Muscle of back (tissue), 13 donors: ENCODE results near the gene PALS2. TPM values are rescaled to one million over a fixed set of nuclear protein-coding genes. Genes with fewer than 3 reads are reported as not detected.

ENCODE experiments used
- DNase-seq, 3 donors: peaks; one replicate each; pipeline versions ENCODE4 v3.0.0 to v3.0.0-alpha.2; 2013
- long read RNA-seq, 9 donors: transcript quantifications; one replicate each; lab custom pipeline, GENCODE V29; 2026
- polyA plus RNA-seq, 10 donors: library from polyadenylated mRNA; unstranded; fragments of 120-200 nt; gene quantifications; one replicate each; pipeline ENCODE4 v1.2.1, GENCODE V29; 2013; ENCODE audit not compliant: insufficient read length in 10 of 10

PALS2 gene, protein sequence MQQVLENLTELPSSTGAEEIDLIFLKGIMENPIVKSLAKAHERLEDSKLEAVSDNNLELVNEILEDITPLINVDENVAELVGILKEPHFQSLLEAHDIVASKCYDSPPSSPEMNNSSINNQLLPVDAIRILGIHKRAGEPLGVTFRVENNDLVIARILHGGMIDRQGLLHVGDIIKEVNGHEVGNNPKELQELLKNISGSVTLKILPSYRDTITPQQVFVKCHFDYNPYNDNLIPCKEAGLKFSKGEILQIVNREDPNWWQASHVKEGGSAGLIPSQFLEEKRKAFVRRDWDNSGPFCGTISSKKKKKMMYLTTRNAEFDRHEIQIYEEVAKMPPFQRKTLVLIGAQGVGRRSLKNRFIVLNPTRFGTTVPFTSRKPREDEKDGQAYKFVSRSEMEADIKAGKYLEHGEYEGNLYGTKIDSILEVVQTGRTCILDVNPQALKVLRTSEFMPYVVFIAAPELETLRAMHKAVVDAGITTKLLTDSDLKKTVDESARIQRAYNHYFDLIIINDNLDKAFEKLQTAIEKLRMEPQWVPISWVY
- 1 to 10 TPM; 5.0 to 9.8 (median 6.6) TPM for polyA plus RNA-seq
- long read RNA-seq, donor 1 = 0 reads
- long read RNA-seq, donor 2 = 0 reads
- long read RNA-seq, donor 3 = 0 reads
- long read RNA-seq, donor 4 = 0 reads
- long read RNA-seq, donor 5 = 0 reads
- long read RNA-seq, donor 6 = 0 reads
- long read RNA-seq, donor 7 = 0 reads
- long read RNA-seq, donor 8 = 0 reads
- long read RNA-seq, donor 9 = 0 reads

DNA sequence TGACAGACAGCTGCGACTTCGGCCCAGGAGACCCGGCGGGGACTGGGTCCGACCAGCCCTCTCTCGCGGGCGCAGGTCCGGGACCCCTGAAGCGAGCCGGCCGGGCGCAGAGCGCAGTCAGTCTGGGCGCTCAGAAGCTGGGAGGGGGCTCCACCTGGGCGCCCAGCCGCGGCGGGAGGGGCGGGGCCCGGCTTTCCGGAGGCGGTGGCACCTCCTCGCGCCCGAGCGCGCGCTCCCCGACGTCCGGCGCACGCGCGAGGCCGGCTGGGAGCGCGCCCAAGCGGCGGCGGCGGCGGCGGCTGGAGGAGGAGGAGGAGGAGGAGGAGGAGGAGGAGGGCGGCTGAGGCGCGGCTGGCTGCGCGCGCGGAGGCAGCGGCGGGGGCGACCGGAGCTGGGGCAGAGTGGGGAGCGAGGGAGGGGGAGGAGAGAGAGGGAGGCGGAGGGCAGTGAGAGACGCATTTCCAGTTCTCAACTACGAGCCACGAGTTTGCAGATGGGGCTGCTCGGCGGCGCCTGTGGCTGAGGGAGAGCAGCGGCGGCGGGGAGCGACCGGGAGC lies at the start of gene PALS2:
Gene PALS2, plus strand, starts transcription at position 456 of the 557 bp plus-strand sequence. CDS start 50,216 bp downstream, outside the sequence.
- peak; percentile 69 to 90 (median 75) for DNase-seq

DNA sequence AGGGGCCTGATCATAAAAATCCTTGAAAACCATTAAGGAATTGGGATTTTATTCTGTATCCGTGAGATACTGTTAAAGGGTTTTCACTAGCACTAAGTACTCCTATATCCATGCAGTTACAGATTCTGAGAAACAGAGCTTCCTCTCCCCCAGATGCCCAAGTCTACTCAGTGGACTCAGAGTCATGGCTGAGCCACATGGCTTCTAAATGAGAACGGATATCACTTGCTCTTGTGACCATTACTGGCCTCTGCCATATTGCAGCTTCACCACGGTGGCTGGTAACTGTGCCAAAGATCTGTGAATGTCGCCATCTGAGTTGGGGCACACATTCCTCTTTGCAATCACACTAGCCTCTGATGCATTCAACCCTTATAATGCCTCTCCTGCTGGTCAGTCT lies 42.0 kb upstream of the PALS2 start:
- DNase-seq = no peak

DNA sequence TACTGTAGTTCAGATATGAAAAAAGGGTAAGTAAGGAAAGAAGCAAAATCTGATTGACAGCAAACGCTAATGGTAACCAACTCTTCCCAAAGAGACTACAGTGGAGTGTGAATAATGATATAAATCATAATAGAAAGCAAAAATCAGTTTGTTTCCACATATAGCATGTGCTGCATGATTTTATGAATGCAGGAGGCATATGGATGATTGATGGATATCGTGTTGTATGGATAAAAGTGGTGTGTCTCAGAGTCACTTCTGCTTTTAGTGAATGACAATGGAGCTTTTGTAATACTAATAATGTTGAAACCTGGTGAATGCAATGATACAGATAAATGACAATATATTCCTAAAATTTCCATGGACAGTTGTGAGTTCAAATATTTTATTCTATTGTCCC lies 36.6 kb upstream of the PALS2 start:
- DNase-seq = no peak

DNA sequence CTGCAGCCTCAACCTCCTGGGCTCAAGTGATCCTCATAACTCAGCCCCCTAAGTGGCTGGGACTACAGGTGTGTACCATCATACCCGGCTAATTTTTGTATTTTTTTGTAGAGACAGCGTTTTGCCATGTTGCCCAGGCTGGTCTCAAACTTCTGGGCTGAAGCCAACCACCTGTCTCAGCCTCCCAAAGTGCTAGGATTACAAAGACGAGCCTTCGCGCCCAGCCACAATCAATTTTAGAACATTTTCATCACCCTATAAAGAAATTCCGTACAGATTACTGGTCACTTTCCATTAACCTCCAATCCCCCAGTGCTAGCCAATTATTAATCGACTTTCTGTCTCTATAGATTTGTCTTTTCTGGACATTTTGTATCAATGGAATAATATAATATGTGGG lies 32.3 kb upstream of the PALS2 start:
- no peak for DNase-seq

DNA sequence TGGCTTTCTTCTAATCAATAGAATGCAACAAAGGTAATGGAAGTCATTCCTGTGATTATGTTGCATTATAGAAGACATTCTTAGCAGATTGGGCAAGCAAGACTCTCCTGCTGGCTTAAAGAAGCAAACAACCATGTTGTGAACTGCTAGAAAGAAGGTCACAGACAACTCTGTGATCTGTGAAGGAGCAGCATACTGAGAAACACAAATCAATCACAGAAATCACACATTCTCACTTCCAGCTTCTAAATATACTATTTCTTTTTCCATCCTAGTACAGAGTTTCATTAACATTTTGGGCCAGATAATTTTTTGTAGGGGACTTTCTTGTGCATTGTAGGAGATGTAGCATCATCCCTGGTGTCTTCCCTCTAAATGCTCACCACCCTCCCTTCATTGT lies 28.0 kb upstream of the PALS2 start:
- no peak for DNase-seq

DNA sequence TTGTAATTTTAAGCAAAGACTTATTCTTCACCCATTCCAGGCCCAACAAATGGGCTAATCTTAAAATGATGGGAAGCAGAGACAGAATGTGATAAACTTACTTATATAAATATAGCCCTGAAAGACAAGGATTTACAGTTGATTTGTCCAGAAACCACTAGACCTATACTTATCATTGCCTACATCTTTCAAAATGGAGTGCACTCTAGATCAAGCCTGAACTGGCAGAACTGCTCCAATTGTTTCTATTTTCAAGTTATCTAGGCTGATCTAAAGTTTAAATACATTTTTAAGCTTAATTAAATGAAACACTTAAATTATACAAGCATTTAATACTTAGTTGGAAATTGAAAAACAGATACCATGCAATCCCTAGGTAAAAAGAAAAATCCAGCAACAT lies 24.9 kb upstream of the PALS2 start:
- no peak for DNase-seq

DNA sequence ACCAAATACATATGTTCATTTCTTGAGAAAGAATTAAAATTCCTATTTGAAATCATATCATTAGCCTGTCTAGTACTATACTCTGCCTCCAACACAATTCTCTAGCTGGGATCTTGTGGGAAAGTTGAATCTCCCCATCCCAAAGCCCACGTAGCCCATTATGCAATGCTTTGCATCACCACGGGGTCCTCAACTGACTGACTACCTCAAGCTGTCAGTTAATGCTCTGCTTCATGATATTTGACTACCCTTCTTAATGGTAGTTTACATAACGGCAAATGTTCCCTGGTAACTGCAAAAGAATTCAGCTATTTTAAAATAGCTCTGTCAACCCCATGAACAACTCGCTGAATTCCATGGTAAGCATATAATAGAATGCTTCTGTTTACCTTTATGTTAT lies 23.3 kb upstream of the PALS2 start:
- DNase-seq = no peak

DNA sequence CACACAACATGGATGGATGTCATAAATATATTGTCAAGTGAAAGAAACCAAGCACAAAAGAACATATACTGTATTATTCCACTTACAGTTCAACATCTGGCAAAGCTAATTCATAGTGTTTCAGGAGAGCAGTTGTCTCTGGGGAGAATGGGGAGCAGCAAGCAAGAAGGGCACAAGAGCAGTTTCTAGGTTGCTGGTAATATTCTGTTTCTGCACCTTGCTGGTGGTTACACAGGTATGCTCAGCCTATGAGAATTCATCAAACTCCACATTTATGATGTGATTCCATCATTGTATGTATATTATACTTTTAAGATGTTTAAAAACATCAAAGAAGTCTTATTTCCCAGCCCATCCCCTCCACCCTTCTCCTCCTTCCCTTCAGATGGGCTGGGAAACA lies 18.1 kb upstream of the PALS2 start:
- DNase-seq = peak in 1 of 3 donors; percentile 25

DNA sequence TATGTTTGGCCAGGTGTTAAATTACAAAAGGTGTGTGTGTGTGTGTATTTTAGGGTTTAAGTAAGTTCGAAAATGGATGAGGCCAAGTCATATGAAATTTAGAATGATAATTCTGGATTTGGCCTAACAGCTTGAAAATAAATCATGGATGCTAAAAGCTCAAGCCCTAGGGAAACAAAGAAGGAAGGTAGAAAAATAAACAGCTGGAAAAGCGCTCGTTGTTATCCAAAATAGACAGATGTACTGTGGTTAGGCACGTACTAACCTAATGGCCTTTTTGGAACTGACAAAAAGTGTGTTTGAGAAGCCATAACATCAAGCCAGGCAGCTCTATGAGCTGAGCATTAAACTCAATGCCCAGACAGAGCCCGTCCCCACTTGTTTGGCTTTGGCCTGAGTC lies 17.5 kb upstream of the PALS2 start:
- DNase-seq = peak in 2 of 3 donors; percentile 7 to 55

DNA sequence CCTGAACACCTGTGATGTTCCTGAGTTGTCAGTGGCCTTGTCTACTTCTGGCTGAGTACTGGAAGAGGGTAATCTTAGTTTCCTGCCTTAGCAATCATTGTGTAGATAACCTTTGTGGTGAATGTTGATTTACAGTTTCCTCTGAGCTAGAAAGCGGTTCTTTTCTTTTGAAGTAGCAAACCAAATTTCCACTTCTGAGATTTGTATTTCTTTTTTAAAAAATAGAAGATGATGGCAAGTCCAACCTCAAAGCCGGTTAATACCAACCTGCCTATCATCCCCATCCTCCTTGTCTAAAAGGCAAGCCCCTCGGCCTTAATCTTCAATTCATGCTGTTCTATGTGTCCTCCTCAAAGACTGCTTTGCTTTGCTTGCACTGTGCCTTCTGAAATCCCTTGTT lies 12.5 kb upstream of the PALS2 start:
- DNase-seq = no peak

DNA sequence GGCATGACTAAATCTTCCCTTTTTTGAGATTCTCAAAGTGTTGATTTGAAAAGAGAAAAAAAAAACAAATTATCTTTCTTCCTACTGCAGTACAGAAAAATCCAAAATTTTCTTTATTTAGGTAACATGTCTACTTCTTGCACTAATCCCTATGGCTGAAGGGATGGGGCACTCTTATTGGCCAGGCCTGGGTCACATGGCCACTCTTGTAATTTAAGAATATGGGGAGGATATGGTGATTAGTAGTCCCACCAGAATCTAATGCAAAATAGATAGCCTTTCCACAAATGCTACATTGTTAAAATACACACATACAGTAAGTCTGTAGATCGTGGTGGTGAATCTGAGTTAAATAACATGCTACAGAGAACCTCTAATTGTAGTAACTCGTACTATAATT lies 7.0 kb upstream of the PALS2 start:
- DNase-seq = no peak

DNA sequence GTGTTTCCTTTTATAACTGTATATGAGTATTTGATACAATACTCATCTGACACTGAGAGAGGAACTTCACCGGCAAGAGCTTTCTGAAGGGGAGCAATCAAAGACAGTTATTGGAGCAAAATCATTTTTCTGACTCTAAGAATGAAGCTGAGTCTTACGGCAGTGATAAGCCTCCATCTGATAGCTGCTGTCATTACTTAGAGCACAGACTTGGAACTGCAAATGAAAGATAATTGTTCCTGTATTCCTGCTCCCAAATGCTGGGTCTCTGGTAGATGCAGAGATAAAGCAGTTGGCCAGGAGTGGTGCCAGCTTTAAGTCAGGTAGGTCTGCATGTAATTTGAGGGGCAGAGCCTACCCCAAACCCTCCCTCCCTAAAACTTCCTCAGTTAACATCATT lies 2.3 kb upstream of the PALS2 start:
- DNase-seq = no peak

DNA sequence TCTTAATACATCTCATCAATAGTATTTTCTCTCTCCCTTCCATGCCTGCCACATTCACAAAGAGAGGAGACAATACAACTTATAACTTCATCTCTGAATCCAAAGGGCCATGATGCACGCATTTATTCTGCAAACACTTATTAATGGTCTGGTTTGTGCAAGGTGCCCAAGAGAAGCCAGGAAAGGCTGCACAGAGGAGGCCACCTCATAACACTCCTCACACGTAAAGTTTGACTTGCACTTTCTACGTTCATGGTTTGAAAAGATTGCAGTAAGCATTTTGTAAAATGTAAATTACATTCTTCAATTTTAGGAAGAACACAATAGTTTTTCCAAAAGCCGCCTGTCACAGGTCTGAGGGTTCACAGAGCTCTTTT lies 1.2 kb upstream of the PALS2 start:
- no peak for DNase-seq

DNA sequence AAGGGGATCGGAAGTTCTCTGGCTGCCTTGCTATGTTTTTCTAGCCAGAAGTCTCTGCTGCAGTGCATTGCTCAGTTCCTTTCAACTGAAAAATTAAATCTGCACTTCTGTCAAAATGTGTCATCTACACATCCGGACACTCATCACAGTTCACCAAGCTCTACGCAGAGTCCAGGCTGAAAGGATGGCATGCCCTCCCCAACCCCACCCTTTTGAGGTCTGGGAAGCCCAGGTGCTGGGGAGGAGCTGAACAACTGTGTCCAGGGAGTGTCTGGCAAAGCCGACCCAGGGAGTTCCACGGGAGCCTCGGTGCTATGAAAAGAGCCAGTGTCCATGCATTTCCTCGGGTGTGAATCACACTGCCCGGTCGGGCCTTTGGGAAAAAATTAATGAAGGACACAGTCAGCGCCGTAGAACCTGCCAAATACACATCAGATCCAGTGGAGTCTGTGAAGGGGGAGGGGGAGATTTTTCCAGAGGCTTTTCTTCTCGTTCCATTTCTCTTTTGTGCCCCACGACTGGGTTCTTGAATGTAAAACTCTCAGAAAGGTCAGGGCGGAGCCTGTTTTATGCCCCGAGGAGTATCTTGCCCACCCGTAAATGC lies 757 bp upstream of the PALS2 start:
- no peak for DNase-seq

DNA sequence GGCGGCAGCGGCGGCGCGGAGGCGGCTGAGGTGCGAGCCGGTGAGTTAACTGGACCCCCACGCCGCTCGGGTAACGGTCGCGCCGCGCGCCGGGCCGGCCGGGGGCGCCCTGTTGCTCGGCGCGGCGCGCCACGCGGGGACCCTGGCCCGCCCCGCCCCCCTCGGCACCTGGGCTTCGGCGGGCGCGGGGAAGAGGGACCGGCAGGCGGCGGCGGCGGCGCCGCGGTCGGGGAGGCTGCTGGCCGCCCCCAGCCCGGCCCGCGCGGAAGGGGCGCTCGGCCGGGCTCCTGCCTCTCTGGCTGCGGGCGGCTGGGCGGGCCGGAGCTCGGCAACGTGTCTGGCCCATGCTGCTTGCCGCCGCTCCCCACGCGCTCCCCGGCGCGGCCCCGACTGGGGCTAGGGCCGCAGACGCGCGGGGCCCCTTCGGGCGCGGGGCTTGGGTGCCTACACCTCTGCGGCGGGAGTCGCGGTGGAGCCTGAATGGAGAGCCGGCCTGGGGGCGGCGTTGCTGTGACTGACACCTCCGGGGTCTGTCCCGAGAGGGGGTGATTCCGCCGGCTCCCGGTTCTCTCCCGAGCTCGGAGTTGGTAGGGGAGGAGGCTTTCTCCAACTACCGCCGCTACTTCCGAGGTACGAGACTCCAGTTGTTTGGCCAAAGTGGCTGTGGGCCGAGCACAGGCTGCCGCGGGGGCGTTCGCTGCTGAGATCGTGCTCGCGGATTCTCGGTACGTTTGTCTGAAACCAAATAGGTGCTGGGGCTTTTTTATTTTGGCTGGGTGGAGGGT lies 494 bp downstream of the PALS2 start:
- DNase-seq = peak in 2 of 3 donors; percentile 52 to 81

DNA sequence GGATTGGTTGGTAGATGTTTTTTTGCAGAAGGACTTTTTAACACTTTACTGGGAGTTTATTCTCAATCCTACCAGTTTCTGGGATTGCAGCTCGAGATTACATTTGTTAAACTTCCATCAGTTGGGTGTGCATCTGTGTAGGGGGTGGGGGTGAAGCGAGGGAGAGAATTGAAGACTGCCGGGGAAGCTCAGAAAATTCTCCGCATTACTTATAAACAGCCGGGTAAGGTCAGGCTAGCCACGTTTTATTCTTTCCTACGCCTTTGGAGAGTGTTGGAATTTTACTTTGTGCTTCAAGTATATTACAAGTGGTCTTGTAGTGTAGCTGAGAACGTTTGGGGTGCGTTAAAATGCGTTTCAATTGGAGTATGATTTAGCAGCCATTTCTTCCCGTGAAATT lies 1.1 kb downstream of the PALS2 start:
- DNase-seq = no peak

DNA sequence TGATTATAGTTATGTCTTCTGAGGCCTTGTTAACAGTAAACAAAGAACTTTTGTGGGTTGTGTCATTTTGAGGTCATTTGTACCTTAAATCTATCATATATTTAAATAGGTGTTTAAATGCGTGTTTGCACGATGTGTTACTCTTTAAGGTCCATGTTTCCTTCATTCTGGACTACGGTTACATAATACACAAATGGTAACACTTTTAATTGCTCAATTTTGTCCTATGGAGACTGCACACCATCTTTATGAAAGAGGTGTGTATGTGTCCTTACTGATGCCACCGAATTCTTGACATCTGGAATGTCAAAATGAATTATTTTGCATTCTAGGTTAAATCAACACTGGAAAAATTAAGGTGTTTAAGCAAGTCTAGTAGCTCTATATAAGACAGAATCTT lies 1.7 kb downstream of the PALS2 start:
- no peak for DNase-seq

DNA sequence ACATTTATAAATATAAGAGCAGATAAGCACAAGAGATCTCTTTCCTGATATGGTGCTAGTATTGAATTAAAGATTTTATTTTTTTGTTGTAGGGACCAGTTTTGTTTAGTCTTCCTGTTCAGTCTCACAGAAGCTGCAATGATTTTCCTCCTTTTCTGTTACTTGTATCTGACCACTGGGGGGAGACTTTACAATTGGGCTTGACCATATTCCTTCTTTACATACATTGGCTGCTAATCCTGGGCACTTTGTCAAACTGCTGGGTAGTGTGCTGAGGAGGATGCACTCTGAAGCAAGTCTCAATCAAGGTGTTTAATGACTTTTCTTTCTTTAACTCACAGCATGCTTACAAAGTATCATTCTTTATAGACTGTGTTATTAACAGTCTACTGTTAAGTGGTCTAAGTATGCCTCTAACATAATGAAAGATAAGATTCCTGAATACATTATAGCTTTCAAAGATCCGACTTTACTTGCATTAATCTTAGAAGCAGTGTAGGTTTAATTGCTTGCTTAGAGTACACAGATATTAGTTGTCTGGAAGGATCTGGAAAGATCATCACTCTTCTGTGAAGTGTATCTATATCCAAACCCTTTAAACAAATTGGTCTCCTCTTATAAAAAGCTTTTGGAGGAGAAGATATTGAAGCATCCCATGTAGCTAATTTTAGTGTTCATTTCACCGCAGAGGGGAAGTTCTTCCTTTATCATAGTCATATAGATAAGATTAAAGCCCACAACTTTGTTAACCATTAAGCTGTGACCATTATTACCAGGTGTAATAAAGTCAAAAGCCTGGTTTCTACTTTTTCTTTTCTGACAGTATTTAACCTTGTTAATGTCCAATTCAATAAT lies 3.1 kb downstream of the PALS2 start:
- peak; percentile 63 to 82 (median 63) for DNase-seq

DNA sequence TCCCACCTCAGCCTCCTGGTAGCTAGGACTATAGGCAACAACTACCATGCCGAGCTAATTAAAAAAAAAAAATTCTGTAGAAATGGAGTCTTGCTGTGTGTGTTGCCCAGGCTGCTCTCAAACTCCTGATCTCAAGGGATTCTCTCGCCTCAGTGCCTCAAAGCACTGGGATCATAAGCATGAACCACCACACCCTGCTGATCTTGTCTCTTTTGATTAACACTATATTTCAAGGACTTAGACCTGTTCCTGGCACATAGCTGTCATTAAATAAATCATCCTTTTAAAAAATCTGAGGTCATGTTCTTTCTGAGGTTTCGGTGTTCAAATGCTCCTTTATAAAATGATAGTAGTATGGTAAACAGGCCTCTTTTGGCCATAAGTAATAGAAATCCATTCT lies 4.8 kb downstream of the PALS2 start:
- no peak for DNase-seq

DNA sequence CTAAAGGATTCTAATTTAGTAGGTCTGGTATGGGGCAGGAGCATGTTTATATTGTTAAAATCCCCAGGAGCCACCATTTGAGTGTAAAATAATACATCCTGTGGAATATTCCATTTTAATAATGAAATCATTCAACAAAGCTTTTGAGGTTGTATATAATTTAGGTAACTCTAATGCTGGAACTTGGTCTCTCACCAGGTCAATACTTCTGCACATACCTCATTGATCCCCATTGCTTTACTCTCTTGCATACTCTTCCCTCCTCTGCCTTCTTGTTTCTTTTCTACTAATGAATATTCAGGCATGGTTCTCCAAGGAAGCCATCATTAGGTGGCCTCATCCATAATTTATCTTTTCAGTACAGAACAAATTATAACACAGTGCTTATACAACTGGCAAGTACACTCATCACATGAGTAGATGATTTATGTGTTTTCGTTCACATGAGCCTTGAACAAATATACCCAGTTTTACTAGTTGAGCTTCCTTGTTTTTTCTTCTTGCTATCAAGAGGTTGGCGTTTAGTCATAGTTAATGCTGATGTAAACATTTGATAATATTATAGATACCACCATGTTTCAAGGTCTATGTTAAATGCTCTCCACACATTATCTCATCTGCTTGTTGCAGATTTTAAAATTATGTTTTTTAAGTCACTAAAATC lies 7.2 kb downstream of the PALS2 start:
- DNase-seq = no peak
